ENCODE measurements around the gene PROKR2. TPM values are rescaled to one million over a fixed set of nuclear protein-coding genes. Genes with fewer than 3 reads are reported as not detected.

PROKR2 gene
- total and polyA plus RNA-seq, 2 of the 8 experiments (the other 6 are each of a cell fraction or from before 2014, with no cell fraction given): 3.3 to 7.7 TPM

GRCh38 chr20:5361176-5361575, 44.4 kb upstream of the PROKR2 start (continued):
- TF ChIP-seq CTCF (IDR thresholded peaks at IDR 0.05; ENCODE audit: control extremely low read depth in 1 of 3, insufficient read depth in 1 of 3, low read depth in 1 of 3, low read length in 3 of 3): no peak
- TF ChIP-seq CHD2 (IDR thresholded peaks at IDR 0.05; ENCODE audit: low read length): no peak
- no peak for TF ChIP-seq EGR1 (IDR thresholded peaks at IDR 0.05; ENCODE audit: borderline replicate concordance, low read depth, low read length)
- TF ChIP-seq FOSL1 (IDR thresholded peaks at IDR 0.05; ENCODE audit: insufficient read depth, low read depth, low read length): no peak
- TF ChIP-seq MAFK (IDR thresholded peaks at IDR 0.05; ENCODE audit: low read depth, low read length): no peak

All from H1 (cell line).